HG02943 (cell line): ENCODE measurements around the gene PLXDC2.

ENCODE experiments used
- ATAC-seq: cut with Tn5 transposase; IDR thresholded peaks from one replicate; pipeline ENCODE4 v1.9.1; 2021; ENCODE audit warnings: mild to moderate bottlenecking, low read depth, moderate library complexity; ENCODE audit not compliant: unreplicated experiment

The PLXDC2 gene

GRCh38 chr10:20237091-20237570 is 420.9 kb downstream of the PLXDC2 start:
- ATAC-seq: no peak

GRCh38 chr10:20237586-20237985 is 421.4 kb downstream of the PLXDC2 start:
- no peak for ATAC-seq

DNA sequence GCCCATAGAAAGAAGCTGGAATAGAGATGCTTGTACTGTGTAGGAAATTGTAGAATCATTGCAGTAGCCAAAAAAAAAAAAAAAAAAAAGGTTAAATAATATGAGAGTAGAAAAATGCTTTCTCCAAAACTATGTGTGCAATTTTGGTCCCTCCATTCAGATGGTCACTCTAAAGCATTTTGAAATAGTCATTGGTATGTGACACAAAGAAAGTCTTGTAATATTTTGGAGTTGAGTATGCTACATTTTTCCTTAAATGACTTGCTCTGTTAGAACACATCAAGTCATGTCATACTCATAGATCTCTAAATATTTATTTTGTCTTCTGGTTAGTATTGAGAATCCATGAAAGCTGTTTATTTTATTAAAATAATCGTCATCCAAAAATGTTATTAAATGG is 424.4 kb downstream of the PLXDC2 start:
- no peak for ATAC-seq

GRCh38 chr10:20247454-20247853 is 431.2 kb downstream of the PLXDC2 start:
- ATAC-seq: no peak

- ATAC-seq: no peak
Measured at GRCh38 chr10:20247891-20248708, 431.9 kb downstream of the PLXDC2 start.

DNA sequence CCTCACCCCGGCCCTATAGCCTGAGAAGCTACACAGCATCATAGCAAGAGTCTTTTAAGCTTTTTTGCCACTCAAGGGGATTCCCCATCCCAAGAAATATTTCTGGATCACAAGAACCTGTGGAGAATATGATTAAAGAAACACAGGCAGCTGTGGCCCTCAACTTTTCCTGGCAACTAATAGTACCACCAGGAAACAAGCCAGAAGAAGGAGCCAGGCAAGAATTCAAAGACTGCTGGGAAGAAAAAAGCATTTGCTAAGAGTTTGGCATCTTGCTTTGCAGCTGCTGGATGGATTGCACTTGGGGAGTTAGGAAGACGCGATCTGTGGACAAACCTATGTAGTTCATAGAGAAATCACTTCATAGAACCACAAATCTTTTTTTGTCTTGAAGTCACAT is 437.8 kb downstream of the PLXDC2 start:
- ATAC-seq: no peak

DNA sequence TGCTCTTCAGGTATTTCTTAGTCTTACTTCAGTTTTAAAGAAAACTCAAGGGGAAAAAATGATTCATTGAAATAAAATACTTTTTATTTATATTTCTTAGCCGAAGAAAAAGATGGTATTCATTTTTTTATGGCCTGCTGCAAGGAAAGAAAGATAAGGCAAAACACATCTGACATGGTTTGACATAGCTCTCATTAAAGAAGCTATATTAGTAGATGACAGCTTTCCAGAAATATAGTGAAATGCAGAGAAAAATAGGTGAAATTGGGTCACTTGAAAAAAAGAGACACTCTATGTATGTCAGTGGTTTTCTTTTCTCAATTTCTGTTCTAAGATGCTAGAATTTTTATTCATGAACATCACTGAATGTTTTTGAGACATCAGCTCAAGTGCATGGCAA is 438.3 kb downstream of the PLXDC2 start:
- ATAC-seq: no peak

DNA sequence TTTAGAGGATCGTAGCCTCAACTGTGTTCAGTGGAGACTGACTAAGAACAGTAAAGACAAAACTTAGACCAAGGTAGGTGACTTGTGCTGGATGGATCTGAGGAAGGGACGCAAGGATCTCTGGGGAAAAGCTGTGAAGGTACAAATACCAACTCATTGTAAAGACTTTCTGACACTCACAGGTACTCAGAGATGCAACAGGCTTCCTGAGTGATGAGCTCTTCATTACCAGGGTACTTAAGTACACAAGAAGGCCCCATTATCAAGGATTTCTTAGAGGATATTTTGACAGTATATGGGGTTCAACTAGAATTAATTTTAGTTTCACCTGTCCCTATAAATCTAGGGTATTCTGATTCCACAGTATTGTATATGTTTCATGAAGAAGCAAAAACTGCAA is 440.7 kb downstream of the PLXDC2 start:
- no peak for ATAC-seq

DNA sequence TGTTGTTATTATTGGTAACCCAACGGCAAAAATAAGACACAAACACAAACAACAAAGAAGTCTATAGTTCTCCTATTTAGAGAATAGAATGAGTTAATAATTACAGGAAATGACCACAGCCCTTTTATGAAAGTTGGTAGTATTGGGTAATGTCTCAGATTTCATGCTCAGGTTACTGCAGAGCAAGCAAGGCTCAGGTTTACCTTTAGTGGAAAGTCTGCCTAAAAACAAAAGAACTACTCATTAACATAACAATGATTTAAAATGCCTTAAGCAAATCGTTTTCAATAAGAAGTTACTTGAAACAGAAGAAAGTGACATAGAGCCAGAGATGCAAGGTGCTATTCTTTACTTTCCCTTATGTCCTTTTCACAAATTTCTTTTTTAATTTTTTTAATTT is 441.2 kb downstream of the PLXDC2 start:
- ATAC-seq: no peak

DNA sequence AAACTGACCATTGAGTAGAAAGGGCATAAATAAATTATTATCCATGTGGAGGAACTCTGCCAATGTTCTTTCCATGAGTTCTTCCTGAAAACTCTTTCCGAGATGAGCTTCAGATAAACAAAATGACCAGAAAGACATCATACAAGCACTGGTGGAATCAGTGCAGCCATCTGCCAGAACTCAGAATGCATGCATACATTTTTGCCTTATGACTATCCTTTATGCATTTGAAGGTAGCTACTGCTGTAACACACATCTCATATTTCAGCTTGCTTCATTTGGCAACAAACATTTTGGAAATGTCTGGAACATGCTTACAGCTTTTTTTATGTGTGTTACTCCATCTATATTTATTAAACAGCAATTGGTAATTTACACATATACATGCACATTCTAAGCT is 448.9 kb downstream of the PLXDC2 start:
- ATAC-seq: no peak

DNA sequence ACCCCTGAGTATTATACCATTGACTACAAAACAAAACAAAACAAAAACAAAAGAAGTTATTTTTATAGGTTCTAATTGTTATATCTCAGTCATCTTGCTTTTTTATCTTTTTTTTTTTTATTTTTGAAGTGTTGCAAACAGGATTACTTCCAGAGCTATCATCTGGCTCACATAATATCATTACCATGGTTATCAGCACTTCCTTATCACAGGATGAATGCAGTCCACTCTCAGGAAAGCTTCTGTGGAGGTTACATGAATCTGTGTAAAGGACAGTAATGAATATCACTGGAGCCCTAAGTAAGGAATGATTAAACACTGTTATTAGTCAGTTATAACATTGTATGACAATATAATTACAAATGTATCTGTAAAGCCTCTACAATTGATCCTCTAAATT is 451.5 kb downstream of the PLXDC2 start:
- no peak for ATAC-seq

- ATAC-seq: no peak
Measured at GRCh38 chr10:20271490-20271889, 455.3 kb downstream of the PLXDC2 start.

- ATAC-seq: no peak
Measured at GRCh38 chr10:20272608-20273007, 456.4 kb downstream of the PLXDC2 start.

- no peak for ATAC-seq
Measured at GRCh38 chr10:20274571-20274970, 458.3 kb downstream of the PLXDC2 start.

DNA sequence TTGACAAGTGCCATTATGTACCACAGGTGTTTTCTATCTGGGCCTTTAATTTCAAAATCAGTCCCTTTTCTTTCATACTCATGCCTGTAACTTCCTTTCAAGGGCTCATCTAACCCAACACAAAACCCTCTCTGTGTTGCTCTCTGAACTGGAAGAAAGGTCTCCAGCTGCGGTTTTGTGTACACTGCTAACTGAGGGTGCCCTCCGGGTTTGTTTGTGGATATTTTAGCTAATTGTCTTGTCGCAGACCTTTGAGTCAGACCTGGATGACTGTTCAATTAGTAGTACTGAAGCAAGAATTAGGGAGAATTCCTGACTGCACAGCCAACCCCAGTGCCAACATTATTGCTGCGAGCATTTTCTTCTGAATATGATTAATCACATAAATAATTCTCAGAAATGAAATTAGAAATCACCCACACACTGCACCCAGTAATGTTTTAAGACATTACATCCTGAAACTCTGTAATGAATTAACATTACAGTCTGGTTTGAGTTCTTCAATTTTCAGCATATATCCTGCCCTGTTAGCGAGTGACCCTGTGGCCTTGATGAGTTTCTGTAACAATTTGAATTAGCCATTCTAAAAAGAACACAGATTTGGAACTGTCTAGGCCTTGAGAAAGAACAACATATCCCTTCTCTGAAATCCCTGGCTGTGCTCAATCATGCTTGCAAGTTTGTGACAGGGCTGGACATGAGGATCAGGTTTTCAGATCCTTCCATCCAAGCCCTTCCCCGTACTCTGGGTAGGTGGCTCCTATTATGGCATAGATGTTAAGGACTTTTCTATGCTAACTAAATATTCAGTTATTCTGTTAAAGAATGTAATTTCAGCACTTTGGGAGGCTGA is 460.1 kb downstream of the PLXDC2 start:
- ATAC-seq: no peak

DNA sequence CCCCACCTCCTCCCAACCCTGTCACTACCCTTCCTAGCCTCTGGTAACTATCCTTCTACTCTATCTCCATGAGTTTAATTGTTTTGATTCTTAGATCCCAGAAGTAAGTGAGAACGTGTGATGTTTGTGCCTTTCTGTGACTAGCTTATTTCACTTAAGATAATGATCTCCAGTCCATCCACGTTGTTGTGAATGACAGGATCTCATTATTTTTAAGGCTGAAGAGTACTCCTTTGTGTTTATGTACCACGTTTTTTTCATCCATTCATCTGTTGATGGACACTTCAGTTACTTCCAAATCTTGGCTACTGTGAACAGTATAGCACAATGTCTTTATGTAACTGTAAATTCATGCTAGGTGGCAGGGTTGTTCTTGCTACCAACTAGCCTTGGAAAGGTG is 461.6 kb downstream of the PLXDC2 start:
- ATAC-seq: no peak

- no peak for ATAC-seq
Measured at GRCh38 chr10:20281579-20281978, 465.3 kb downstream of the PLXDC2 start.

GRCh38 chr10:20287586-20287985 is 471.4 kb downstream of the PLXDC2 start:
- no peak for ATAC-seq

DNA sequence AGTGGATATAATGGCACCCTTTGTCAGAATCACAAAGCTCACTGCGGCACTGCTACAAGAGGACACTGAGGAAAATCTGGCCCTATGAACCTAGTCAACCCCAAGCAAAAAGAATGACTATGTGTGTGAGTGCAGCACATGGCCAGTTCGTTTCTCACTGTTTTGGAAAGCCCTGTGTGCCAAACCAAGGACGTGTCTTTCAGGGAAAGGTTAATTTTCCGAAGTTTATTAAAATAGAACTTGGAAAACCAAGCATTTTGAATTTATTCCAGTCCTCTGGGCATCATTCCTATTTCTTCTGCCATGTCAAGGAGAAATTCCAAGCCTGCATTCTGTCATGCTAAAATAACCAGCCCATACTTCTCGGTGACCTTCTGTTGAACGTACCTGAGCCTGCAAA is 471.8 kb downstream of the PLXDC2 start:
- no peak for ATAC-seq

- ATAC-seq: no peak
Measured at GRCh38 chr10:20289070-20289828, 473.0 kb downstream of the PLXDC2 start.

DNA sequence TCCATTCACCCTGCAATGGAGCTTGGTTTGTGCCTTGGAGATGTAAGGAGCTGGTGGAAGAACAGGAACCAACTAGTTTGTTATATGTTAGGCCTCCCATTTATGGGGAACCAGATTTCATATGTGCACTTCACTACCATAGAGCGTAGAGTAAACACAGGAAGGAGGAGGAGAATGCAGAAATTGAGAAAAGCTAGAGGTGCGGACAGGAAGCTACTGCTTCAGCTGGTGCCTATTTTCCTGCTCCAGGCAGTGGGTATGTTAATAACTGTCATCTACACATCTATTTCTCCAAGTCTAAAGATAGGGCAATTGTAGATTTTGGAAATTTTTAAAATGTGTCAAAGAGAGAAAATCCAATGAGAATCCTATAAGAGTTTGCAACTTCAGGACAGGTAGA is 482.2 kb downstream of the PLXDC2 start:
- ATAC-seq: no peak
